ENCODE measurements around the gene PCP2.

PCP2 gene

DNA sequence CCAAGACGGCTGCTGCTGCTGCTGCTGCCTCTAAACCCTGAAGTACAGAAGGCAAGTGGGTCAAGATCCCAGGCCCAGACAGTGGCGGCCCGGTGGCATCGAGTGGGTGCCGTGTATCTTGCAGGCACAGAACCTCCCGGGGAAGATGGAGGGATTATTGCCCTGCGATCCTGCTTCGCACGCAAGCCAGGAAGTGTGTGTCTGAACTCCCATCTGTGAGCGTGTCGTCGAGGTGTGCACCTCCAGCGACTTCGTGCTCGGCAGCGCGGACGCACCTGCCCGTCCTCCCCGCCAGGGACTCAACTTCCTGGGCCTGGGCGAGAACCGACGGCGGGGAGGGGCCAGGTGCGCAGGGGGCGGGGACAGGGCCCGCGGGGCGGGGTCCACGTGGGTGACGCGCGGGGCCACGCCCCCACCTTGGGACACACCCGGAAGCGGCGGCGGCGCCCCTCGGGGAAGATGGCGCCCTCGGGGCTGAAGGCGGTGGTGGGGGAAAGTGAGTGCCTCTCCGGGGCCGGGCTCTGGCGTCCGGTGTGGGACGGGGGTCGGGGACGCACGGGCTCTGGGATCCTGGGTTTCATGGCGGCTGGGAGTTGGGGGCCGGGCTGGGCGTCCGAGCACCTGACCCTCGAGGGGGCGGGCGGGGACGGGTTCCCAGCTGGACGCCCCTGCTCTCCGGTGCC, 3.3 kb upstream of the PCP2 start, which contains the start of gene STXBP2:
STXBP2 (plus strand) TSS at position 420 of the 683 bp plus-strand sequence; CDS start at position 460, 40 bp downstream.
- Histone ChIP-seq H3F3A (ENCODE audit: low read depth) (no peaks in the 10 kb centered on the region), H3K9me2 (replicated peaks; ENCODE audit: low read depth, low read length) (no peaks in the 10 kb centered on the region), H3K4me2 (ENCODE audit: low read depth, low read length, poor library complexity, severe bottlenecking) (no peak within 1 kb of the TSS), H3K27me3 (ENCODE audit: insufficient read depth, low read length, poor library complexity, severe bottlenecking) (no peaks in the 10 kb centered on the region), H3K4me3 (ENCODE audit: low read length, poor library complexity, severe bottlenecking) (no peak within 1 kb of the TSS), H3K36me3 (ENCODE audit: insufficient read depth, low read length) (no peaks in the 10 kb centered on the region), H3K79me2 (ENCODE audit: insufficient read depth, low read length) (peaks cover 5% of the 10 kb centered on the region; the same call in 1 of the 2 replicates), H4K20me1 (ENCODE audit: insufficient read depth, low read length, poor library complexity, severe bottlenecking) (no peaks in the 10 kb centered on the region), H3K9me3 (ENCODE audit: insufficient read depth, low read depth, low read length) (no peaks in the 10 kb centered on the region), H3K9ac (ENCODE audit: low read depth, low read length, poor library complexity, severe bottlenecking) (no peak within 1 kb of the TSS), H3K4me1 (ENCODE audit: insufficient read depth, low read length, poor library complexity, severe bottlenecking) (no peaks in the 10 kb centered on the region), H2AFZ (ENCODE audit: low read length) (no peak within 1 kb of the TSS)
- no peak for TF ChIP-seq CTCF (conservative IDR thresholded peaks at IDR 0.05; ENCODE audit: low read length)
- TF ChIP-seq EZH2phosphoT487 (IDR thresholded peaks at IDR 0.05; ENCODE audit: borderline replicate concordance): no peak

DNA sequence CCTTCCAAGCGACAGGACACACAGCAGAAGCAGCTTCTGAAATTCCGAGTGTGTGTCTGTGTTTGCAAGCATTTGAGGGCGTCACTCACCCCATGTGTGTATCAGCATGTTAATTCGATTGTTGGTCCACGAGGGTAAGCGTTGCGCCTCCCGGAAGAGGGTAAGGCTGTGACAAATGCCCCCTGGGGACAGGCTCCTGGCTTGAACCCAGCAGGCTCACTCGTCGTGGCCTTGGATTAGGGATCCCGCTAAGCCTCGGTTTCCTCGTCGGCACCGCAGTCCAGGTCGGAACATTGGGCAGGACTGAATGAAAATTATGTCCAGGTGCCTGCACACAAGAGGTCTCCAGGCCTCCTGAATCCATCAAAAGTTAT, 2.8 kb upstream of the PCP2 start:
- no peaks in the 10 kb centered on the region for H3K9me3 ChIP-seq (ENCODE audit: insufficient read depth, low read depth, low read length)
- no peaks in the 10 kb centered on the region for H3K9me2 ChIP-seq (replicated peaks; ENCODE audit: low read depth, low read length)
- H3K27me3 ChIP-seq (ENCODE audit: insufficient read depth, low read length, poor library complexity, severe bottlenecking): no peaks in the 10 kb centered on the region
- H3K4me2 ChIP-seq (ENCODE audit: low read depth, low read length, poor library complexity, severe bottlenecking): no peak overlapping the region
- H3K4me1 ChIP-seq (ENCODE audit: insufficient read depth, low read length, poor library complexity, severe bottlenecking): no peaks in the 10 kb centered on the region
- no peak overlapping the region for H3K4me3 ChIP-seq (ENCODE audit: low read length, poor library complexity, severe bottlenecking)
- no peak overlapping the region for H2AFZ ChIP-seq (ENCODE audit: low read length)
- H4K20me1 ChIP-seq (ENCODE audit: insufficient read depth, low read length, poor library complexity, severe bottlenecking): no peaks in the 10 kb centered on the region
- H3K36me3 ChIP-seq (ENCODE audit: insufficient read depth, low read length): no peaks in the 10 kb centered on the region
- H3K79me2 ChIP-seq (ENCODE audit: insufficient read depth, low read length): peaks cover 10% of the 10 kb centered on the region; the same call in 1 of the 2 replicates
- TF ChIP-seq CTCF (conservative IDR thresholded peaks at IDR 0.05; ENCODE audit: low read length) (no peak), EZH2phosphoT487 (IDR thresholded peaks at IDR 0.05; ENCODE audit: borderline replicate concordance) (no peak)
- no peak overlapping the region for H3K9ac ChIP-seq (ENCODE audit: low read depth, low read length, poor library complexity, severe bottlenecking)
- H3F3A ChIP-seq (ENCODE audit: low read depth): no peaks in the 10 kb centered on the region

DNA sequence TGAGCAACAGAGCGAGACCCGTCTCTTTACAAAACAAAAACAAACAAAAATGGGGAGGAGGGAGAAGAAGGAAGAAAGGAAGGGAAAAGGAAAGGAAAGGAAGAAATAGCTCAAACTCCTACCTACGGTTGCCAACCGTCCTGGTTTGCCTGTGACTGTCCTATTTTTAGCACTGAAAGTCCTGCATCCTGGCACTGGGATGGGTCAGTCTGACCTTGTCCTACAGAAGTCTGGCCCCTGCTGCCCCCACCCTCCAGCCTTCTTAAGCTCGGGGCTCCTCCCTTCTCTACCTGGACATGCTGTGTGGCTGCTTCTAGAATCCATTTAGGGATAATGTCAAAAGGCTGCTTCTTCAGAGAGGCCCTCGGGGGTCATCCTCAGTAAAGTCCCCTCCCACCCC, 2.2 kb upstream of the PCP2 start:
- H3K79me2 ChIP-seq (ENCODE audit: insufficient read depth, low read length): peaks cover 16% of the 10 kb centered on the region
- H3K4me2 ChIP-seq (ENCODE audit: low read depth, low read length, poor library complexity, severe bottlenecking): no peak overlapping the region
- no peaks in the 10 kb centered on the region for H4K20me1 ChIP-seq (ENCODE audit: insufficient read depth, low read length, poor library complexity, severe bottlenecking)
- no peaks in the 10 kb centered on the region for H3K36me3 ChIP-seq (ENCODE audit: insufficient read depth, low read length)
- no peaks in the 10 kb centered on the region for H3K9me3 ChIP-seq (ENCODE audit: insufficient read depth, low read depth, low read length)
- no peak overlapping the region for H3K9ac ChIP-seq (ENCODE audit: low read depth, low read length, poor library complexity, severe bottlenecking)
- TF ChIP-seq CTCF (conservative IDR thresholded peaks at IDR 0.05; ENCODE audit: low read length): no peak
- H3K4me1 ChIP-seq (ENCODE audit: insufficient read depth, low read length, poor library complexity, severe bottlenecking): peaks cover 5% of the 10 kb centered on the region
- no peaks in the 10 kb centered on the region for H3K27me3 ChIP-seq (ENCODE audit: insufficient read depth, low read length, poor library complexity, severe bottlenecking)
- no peak overlapping the region for H3K4me3 ChIP-seq (ENCODE audit: low read length, poor library complexity, severe bottlenecking)
- no peaks in the 10 kb centered on the region for H3F3A ChIP-seq (ENCODE audit: low read depth)
- H3K9me2 ChIP-seq (replicated peaks; ENCODE audit: low read depth, low read length): no peaks in the 10 kb centered on the region
- H2AFZ ChIP-seq (ENCODE audit: low read length): no peak overlapping the region
